ENCODE measurements around the gene SIGLEC10.

DNA sequence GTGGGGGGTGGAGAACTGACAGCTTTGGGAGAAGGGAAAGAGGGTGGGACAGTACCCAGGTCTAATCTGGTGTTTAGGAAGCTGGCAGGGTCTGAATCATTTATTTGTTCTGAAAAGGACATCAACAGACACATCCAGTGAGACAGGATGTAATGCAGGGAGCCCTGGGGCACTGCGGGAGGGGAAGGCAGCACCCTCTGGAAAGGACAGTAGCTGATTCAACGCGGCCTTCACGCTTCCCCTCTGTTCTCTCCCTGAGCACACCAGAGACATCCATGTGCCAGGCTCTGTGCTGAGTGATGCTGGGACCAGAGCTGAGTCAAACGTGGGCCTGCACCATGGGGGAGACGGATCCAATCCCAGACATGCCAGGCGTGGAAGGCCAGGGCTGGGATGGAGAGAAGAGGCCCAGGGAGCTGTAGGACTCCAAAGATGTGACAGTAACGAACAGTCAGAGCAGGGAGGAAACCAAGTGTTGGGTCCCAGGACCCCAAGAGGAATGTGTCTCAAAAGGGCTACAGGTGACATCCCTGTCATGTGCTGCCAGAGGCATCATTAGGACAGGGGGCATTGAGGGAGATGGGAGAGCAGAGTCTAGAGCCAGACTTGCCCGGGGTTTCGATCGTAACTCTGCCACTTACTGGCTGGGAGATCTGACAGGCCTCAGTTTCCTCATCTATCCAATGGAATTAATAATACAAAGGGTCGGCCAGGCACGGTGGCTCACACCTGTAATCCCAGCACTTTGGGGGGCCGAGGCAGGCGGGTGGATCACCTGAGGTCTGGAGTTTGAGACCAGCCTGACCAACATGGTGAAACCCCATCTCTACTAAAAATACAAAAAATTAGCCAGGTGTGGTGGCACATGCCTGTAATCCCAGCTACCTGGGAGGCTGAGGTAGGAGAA lies 53.0 kb downstream of the SIGLEC10 start:
- TF ChIP-seq CTCF (conservative IDR thresholded peaks at IDR 0.05) (no peak), EZH2 (IDR thresholded peaks at IDR 0.05; ENCODE audit: low read depth) (no peak)
